D721Med (cell line): Measurements from ENCODE around the gene KCTD12.
A peak's percentile ranks its signal among the peaks of the same experiment; 100 is the strongest.

Source experiments
- DNase-seq: peaks from one replicate; pipeline ENCODE4 v3.0.0; 2011; ENCODE audit warnings: low spot score; ENCODE audit not compliant: insufficient read length
- FAIRE-seq: peaks from 2 replicates; lab custom pipeline; 2011; peaks lifted over from hg19 to GRCh38; lab: Jason Lieb, UNC
- TF ChIP-seq, protein P1 (sequence below): IDR thresholded peaks from 2 replicates; pipeline ENCODE4 v1.5.1; 2012; ENCODE audit warnings: mild to moderate bottlenecking, control low read depth; ENCODE audit not compliant: insufficient read depth; ENCODE audit errors: missing control alignments

Gene KCTD12

DNA sequence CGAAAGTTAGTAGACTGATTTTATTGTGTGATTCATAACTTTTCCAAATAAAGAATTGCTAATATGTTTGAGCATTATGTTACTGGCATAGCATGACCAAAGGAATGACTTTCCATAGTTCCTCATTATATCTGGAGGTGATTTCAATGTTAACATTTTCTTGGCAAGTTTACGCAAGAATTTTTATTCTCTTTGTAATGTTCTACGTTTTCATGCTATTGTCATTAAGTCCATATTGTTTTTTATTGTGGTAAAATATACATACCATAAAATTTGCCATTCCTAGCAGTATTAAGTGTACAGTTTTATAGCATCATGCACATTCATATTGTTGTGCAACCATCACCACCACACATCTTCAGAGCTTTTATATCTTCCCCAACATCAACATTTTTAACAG is 14.8 kb downstream of the KCTD12 start:
- FAIRE-seq, result peak; percentile 35
- TF ChIP-seq, protein P1, sequence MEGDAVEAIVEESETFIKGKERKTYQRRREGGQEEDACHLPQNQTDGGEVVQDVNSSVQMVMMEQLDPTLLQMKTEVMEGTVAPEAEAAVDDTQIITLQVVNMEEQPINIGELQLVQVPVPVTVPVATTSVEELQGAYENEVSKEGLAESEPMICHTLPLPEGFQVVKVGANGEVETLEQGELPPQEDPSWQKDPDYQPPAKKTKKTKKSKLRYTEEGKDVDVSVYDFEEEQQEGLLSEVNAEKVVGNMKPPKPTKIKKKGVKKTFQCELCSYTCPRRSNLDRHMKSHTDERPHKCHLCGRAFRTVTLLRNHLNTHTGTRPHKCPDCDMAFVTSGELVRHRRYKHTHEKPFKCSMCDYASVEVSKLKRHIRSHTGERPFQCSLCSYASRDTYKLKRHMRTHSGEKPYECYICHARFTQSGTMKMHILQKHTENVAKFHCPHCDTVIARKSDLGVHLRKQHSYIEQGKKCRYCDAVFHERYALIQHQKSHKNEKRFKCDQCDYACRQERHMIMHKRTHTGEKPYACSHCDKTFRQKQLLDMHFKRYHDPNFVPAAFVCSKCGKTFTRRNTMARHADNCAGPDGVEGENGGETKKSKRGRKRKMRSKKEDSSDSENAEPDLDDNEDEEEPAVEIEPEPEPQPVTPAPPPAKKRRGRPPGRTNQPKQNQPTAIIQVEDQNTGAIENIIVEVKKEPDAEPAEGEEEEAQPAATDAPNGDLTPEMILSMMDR, result no peak
- DNase-seq, result no peak

GRCh38 chr13:76868371-76868770 is 17.8 kb downstream of the KCTD12 start:
- DNase-seq (no peak), FAIRE-seq (no peak)
- TF ChIP-seq, protein P1, result no peak

DNA sequence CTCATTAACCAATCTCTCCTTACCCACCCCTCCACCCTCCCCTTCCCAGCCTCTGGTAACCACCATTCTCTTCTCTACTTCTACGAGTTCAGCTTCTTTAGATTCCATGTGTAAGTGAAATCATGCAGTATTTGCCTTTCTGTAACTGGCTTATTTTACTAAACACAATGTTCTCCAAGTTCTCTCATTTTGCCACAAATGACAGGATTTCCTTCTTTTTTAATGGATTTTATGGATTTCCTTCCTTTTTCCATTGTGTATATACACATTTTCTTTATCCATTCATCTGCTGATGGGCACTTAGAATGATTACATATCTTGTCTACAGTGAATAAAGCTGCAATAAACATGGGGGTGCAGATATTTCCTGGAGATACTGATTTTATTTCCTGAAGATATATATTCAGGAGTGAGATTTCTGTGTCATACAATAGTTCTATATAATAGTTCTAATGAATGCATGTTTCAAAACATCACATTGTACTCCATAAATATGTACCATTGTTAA is 20.2 kb downstream of the KCTD12 start:
- no peak for DNase-seq
- TF ChIP-seq, protein P1, result no peak
- peak; percentile 55 for FAIRE-seq

DNA sequence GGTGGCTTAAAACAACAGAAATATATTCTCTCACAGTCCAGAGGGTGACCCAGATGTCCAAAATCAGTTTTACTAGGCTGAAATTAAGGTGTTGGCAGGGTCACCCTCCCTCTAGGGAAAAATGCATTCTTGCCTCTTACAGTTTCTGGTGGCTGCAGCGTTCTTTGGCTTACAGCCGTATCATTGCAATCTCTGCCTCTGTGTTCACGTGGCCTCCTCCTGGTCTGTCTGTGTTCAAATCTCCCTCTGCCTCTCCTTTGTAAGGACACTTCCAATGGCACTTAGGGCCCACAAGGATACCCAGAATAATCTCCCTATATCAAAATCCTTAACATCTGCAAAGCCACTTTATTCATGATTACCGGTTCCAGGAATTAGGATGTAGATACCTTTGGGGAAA is 21.1 kb downstream of the KCTD12 start:
- TF ChIP-seq, protein P1, result no peak
- DNase-seq (no peak), FAIRE-seq (no peak)

- FAIRE-seq (no peak), DNase-seq (no peak)
- TF ChIP-seq, protein P1, result no peak
Measured at GRCh38 chr13:76864259-76864658, 21.9 kb downstream of the KCTD12 start.

GRCh38 chr13:76863022-76863421 is 23.2 kb downstream of the KCTD12 start:
- TF ChIP-seq, protein P1, result no peak
- DNase-seq (no peak), FAIRE-seq (no peak)

GRCh38 chr13:76861859-76862258 is 24.3 kb downstream of the KCTD12 start:
- DNase-seq (no peak), FAIRE-seq (no peak)
- TF ChIP-seq, protein P1, result no peak
